ENCODE measurements around the gene MIF.
"Not testable (repeated sequence)": the region's sequence is repeated elsewhere in the genome, so short reads cannot be mapped to it uniquely, and the experiment has no call there.

Gene MIF

DNA sequence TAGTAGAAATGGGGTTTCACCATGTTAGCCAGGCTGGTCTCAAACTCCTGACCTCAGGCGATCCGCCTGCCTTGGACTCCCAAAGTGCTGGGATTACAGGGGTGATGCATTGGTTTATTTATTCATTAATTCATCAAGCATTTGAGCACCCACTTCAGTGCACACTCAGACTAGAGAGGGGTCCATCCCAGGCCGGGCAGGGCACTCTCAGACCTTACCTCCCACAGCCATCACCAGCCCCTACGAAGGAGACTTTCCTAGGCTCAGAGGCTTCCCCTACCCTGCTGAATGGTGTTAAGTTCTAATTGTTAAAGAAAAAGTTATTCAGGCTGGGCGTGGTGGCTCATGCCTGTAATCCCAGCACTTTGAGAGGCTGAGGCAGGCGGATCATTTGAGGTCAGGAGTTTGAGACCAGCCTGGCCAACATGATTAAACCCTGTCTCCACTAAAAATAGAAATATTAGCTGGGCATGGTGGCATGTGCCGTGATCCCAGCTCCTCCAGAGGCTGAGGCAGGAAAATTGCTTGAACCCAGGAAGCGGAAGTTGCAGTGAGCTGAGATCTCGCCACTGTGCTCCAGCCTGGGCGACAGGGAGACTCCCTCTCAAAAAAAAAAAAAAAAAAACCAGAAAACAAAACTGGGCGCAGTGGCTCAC is 29.6 kb upstream of the MIF start:
- H3K27ac ChIP-seq (ENCODE audit: low read depth, low read length): not testable (repeated sequence)
- no CpG with 5 or more reads among the region's 11 CpGs for WGBS (ENCODE audit: extremely low coverage, insufficient coverage, low lambda C conversion rate)

DNA sequence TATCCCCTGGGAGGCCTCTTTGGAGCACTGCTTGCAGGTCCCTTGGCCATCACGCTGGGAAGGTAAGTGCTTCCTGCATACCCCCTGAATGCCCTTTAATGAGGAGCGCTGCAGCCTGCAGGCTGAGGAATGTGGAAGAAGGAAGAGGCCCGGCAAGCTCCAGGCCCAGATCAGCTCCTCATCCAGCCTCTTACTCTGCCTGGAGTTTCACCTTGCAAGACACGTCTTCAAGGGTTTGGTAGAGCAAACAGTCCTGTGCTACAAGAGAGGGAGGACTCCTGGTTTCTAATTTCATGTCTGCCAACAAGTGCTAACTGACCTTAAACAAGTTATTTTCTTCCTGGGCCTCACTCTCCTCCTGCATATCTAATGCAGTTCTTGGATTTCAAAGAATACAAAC is 25.6 kb upstream of the MIF start:
- no peak overlapping the region for H2BK5ac ChIP-seq (ENCODE audit: low read length)
- no peak overlapping the region for H2BK120ac ChIP-seq (ENCODE audit: low read depth, low read length)
- H2AK5ac ChIP-seq (ENCODE audit: low read length): no peak overlapping the region
- H3K4me3 ChIP-seq (ENCODE audit: low read length): no peak overlapping the region
- no peak overlapping the region for H3K9ac ChIP-seq (ENCODE audit: low read length)
- H4K5ac ChIP-seq (ENCODE audit: low read length): no peak overlapping the region
- no peaks in the 10 kb centered on the region for H3K79me1 ChIP-seq (ENCODE audit: low read length)
- no peak overlapping the region for H2BK15ac ChIP-seq (replicated peaks; ENCODE audit: low read depth)
- no peak overlapping the region for H3K18ac ChIP-seq (ENCODE audit: low read length)
- WGBS (ENCODE audit: extremely low coverage, insufficient coverage, low lambda C conversion rate): no CpG with 5 or more reads among the region's 4 CpGs
- no peaks in the 10 kb centered on the region for H3K27me3 ChIP-seq (ENCODE audit: insufficient read depth, low read length, poor library complexity)
- H3K79me2 ChIP-seq (ENCODE audit: control insufficient read depth, insufficient read depth, low read length): no peaks in the 10 kb centered on the region
- no peak overlapping the region for H4K8ac ChIP-seq (ENCODE audit: low read depth, low read length)
- no peak overlapping the region for H3K27ac ChIP-seq (ENCODE audit: low read depth, low read length)
- H3K36me3 ChIP-seq (ENCODE audit: control insufficient read depth, insufficient read depth, low read length): peaks cover 2% of the 10 kb centered on the region
- H3K4me1 ChIP-seq (ENCODE audit: control insufficient read depth, low read depth, low read length): no peaks in the 10 kb centered on the region
- no peak overlapping the region for H3K56ac ChIP-seq (ENCODE audit: low read length)
- H3K23ac ChIP-seq (ENCODE audit: low read length): no peak overlapping the region
- DNase-seq: no peak
- H3K4me2 ChIP-seq (ENCODE audit: low read length): no peak overlapping the region
- no peak overlapping the region for H3K4ac ChIP-seq (ENCODE audit: low read depth, low read length)

More for the DNA sequence above, 29.6 kb upstream of the MIF start:
- not testable (repeated sequence) for H3K4ac ChIP-seq (ENCODE audit: low read depth, low read length); H2AK5ac ChIP-seq (ENCODE audit: low read length); H4K5ac ChIP-seq (ENCODE audit: low read length); H3K4me3 ChIP-seq (ENCODE audit: low read length); H2BK5ac ChIP-seq (ENCODE audit: low read length); H3K36me3 ChIP-seq (ENCODE audit: control insufficient read depth, insufficient read depth, low read length); H3K18ac ChIP-seq (ENCODE audit: low read length); H3K23ac ChIP-seq (ENCODE audit: low read length); H3K4me1 ChIP-seq (ENCODE audit: control insufficient read depth, low read depth, low read length); H2BK120ac ChIP-seq (ENCODE audit: low read depth, low read length); H3K27me3 ChIP-seq (ENCODE audit: insufficient read depth, low read length, poor library complexity); H3K79me2 ChIP-seq (ENCODE audit: control insufficient read depth, insufficient read depth, low read length); H3K79me1 ChIP-seq (ENCODE audit: low read length); DNase-seq; H3K4me2 ChIP-seq (ENCODE audit: low read length); H4K8ac ChIP-seq (ENCODE audit: low read depth, low read length); H3K56ac ChIP-seq (ENCODE audit: low read length); H2BK15ac ChIP-seq (replicated peaks; ENCODE audit: low read depth); H3K9ac ChIP-seq (ENCODE audit: low read length)

DNA sequence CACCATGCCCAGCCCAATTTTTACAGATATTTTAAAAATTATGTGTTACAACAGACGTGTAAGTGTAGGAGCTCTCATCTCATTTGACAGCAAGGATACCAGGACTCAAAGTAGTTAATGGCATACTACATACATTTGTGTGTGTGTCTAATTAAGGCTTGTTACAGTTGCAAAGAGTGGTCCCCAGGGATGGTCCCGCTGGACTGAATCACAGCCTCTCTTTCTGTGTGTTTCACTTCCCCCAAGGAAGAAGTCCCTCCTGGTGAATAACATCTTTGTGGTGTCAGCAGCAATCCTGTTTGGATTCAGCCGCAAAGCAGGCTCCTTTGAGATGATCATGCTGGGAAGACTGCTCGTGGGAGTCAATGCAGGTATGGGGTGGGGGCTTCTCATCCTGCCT is 19.3 kb upstream of the MIF start:
- Histone ChIP-seq H3K56ac (ENCODE audit: low read length) (no peak overlapping the region), H3K4me1 (ENCODE audit: control insufficient read depth, low read depth, low read length) (no peaks in the 10 kb centered on the region), H3K18ac (ENCODE audit: low read length) (no peak overlapping the region), H3K27me3 (ENCODE audit: insufficient read depth, low read length, poor library complexity) (no peaks in the 10 kb centered on the region), H4K8ac (ENCODE audit: low read depth, low read length) (no peak overlapping the region), H2AK5ac (ENCODE audit: low read length) (no peak overlapping the region), H2BK5ac (ENCODE audit: low read length) (no peak overlapping the region), H3K36me3 (ENCODE audit: control insufficient read depth, insufficient read depth, low read length) (no peaks in the 10 kb centered on the region), H3K4ac (ENCODE audit: low read depth, low read length) (no peak overlapping the region), H3K4me3 (ENCODE audit: low read length) (no peak overlapping the region), H3K79me2 (ENCODE audit: control insufficient read depth, insufficient read depth, low read length) (no peaks in the 10 kb centered on the region), H3K9ac (ENCODE audit: low read length) (no peak overlapping the region), H3K27ac (ENCODE audit: low read depth, low read length) (no peak overlapping the region), H2BK120ac (ENCODE audit: low read depth, low read length) (no peak overlapping the region), H2BK15ac (replicated peaks; ENCODE audit: low read depth) (no peak overlapping the region), H3K4me2 (ENCODE audit: low read length) (no peak overlapping the region), H3K23ac (ENCODE audit: low read length) (no peak overlapping the region), H3K79me1 (ENCODE audit: low read length) (no peaks in the 10 kb centered on the region), H4K5ac (ENCODE audit: low read length) (no peak overlapping the region)
- no CpG with 5 or more reads among the region's 4 CpGs for WGBS (ENCODE audit: extremely low coverage, insufficient coverage, low lambda C conversion rate)
- DNase-seq: no peak

DNA sequence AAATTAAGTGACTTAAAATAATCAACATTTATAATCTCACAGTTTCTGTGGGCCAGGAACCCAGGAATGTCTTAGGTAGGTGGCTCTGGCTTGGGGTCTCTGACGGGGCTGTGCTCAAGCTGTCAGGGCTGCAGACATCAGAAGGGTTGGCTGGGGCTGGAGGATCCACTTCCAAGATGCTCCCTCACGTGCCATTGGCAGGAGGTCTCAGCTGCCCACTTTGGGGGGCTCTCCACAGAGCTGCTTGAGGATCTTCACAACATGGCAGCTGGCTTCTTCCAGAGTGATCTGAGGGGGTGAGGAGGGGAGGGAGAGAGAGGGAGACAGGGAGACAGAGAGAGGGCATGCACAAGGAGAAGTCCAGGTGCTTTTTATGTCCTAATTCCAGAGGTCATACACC is 18.4 kb upstream of the MIF start:
- no peak overlapping the region for H3K4ac ChIP-seq (ENCODE audit: low read depth, low read length)
- no peak overlapping the region for H2AK5ac ChIP-seq (ENCODE audit: low read length)
- no peaks in the 10 kb centered on the region for H3K36me3 ChIP-seq (ENCODE audit: control insufficient read depth, insufficient read depth, low read length)
- H3K79me1 ChIP-seq (ENCODE audit: low read length): no peaks in the 10 kb centered on the region
- no peak overlapping the region for H3K4me3 ChIP-seq (ENCODE audit: low read length)
- no peaks in the 10 kb centered on the region for H3K4me1 ChIP-seq (ENCODE audit: control insufficient read depth, low read depth, low read length)
- DNase-seq: no peak
- H2BK120ac ChIP-seq (ENCODE audit: low read depth, low read length): no peak overlapping the region
- H4K5ac ChIP-seq (ENCODE audit: low read length): no peak overlapping the region
- H4K8ac ChIP-seq (ENCODE audit: low read depth, low read length): no peak overlapping the region
- no peak overlapping the region for H3K27ac ChIP-seq (ENCODE audit: low read depth, low read length)
- H3K79me2 ChIP-seq (ENCODE audit: control insufficient read depth, insufficient read depth, low read length): no peaks in the 10 kb centered on the region
- no peak overlapping the region for H2BK15ac ChIP-seq (replicated peaks; ENCODE audit: low read depth)
- H2BK5ac ChIP-seq (ENCODE audit: low read length): no peak overlapping the region
- H3K18ac ChIP-seq (ENCODE audit: low read length): no peak overlapping the region
- H3K56ac ChIP-seq (ENCODE audit: low read length): no peak overlapping the region
- no peak overlapping the region for H3K4me2 ChIP-seq (ENCODE audit: low read length)
- H3K27me3 ChIP-seq (ENCODE audit: insufficient read depth, low read length, poor library complexity): no peaks in the 10 kb centered on the region
- no CpG with 5 or more reads among the region's 2 CpGs for WGBS (ENCODE audit: extremely low coverage, insufficient coverage, low lambda C conversion rate)
- no peak overlapping the region for H3K23ac ChIP-seq (ENCODE audit: low read length)
- H3K9ac ChIP-seq (ENCODE audit: low read length): no peak overlapping the region

DNA sequence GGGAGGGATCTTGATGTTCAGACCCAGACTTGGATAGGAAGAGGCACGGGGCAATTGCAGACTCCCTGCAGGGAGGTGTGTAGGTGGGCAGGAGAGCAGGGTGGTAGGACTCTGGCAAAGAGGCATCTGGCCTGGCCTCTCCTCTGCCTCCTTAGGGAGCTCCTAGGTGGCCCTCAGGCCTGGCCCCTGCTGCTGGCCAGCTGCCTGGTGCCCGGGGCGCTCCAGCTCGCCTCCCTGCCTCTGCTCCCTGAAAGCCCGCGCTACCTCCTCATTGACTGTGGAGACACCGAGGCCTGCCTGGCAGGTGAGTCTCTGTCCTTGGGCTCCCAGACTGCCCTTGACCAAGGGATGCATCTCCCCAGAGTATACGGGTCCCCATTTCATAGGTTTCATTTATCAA is 16.6 kb upstream of the MIF start:
- H3K79me2 ChIP-seq (ENCODE audit: control insufficient read depth, insufficient read depth, low read length): no peaks in the 10 kb centered on the region
- H3K27me3 ChIP-seq (ENCODE audit: insufficient read depth, low read length, poor library complexity): no peaks in the 10 kb centered on the region
- no peak overlapping the region for H3K4ac ChIP-seq (ENCODE audit: low read depth, low read length)
- H3K23ac ChIP-seq (ENCODE audit: low read length): no peak overlapping the region
- H2AK5ac ChIP-seq (ENCODE audit: low read length): no peak overlapping the region
- H4K5ac ChIP-seq (ENCODE audit: low read length): no peak overlapping the region
- H3K18ac ChIP-seq (ENCODE audit: low read length): no peak overlapping the region
- H3K36me3 ChIP-seq (ENCODE audit: control insufficient read depth, insufficient read depth, low read length): no peaks in the 10 kb centered on the region
- no peak overlapping the region for H3K4me3 ChIP-seq (ENCODE audit: low read length)
- DNase-seq: no peak
- no peak overlapping the region for H3K27ac ChIP-seq (ENCODE audit: low read depth, low read length)
- no peak overlapping the region for H2BK5ac ChIP-seq (ENCODE audit: low read length)
- no peak overlapping the region for H4K8ac ChIP-seq (ENCODE audit: low read depth, low read length)
- H3K79me1 ChIP-seq (ENCODE audit: low read length): no peaks in the 10 kb centered on the region
- no peak overlapping the region for H2BK120ac ChIP-seq (ENCODE audit: low read depth, low read length)
- H3K4me2 ChIP-seq (ENCODE audit: low read length): no peak overlapping the region
- no CpG with 5 or more reads among the region's 8 CpGs for WGBS (ENCODE audit: extremely low coverage, insufficient coverage, low lambda C conversion rate)
- no peaks in the 10 kb centered on the region for H3K4me1 ChIP-seq (ENCODE audit: control insufficient read depth, low read depth, low read length)
- no peak overlapping the region for H3K56ac ChIP-seq (ENCODE audit: low read length)
- no peak overlapping the region for H2BK15ac ChIP-seq (replicated peaks; ENCODE audit: low read depth)
- H3K9ac ChIP-seq (ENCODE audit: low read length): no peak overlapping the region

DNA sequence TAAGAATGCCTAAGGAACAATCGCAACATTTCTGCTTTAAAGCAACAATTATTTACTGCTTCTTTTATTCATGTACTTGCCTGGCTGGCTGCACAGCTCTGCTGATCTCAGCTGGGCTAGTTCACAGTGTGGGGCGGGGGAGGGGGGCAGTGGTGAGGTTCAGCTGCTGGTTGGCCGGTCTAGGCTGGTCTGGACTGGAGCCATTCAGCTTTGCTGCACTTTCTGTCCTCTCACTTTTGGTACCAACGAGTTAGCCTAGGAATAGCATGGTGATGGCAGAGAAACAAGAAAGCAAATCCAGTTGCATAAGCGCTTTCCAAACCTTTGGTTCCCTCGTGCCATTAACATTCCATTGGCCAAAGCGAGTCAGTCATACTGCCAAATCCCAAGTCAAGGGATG is 16.0 kb upstream of the MIF start:
- H3K56ac ChIP-seq (ENCODE audit: low read length): no peak overlapping the region
- no peak overlapping the region for H2AK5ac ChIP-seq (ENCODE audit: low read length)
- H4K8ac ChIP-seq (ENCODE audit: low read depth, low read length): no peak overlapping the region
- no peaks in the 10 kb centered on the region for H3K36me3 ChIP-seq (ENCODE audit: control insufficient read depth, insufficient read depth, low read length)
- H3K9ac ChIP-seq (ENCODE audit: low read length): no peak overlapping the region
- DNase-seq: no peak
- H2BK15ac ChIP-seq (replicated peaks; ENCODE audit: low read depth): no peak overlapping the region
- H3K27me3 ChIP-seq (ENCODE audit: insufficient read depth, low read length, poor library complexity): no peaks in the 10 kb centered on the region
- H4K5ac ChIP-seq (ENCODE audit: low read length): no peak overlapping the region
- H3K18ac ChIP-seq (ENCODE audit: low read length): no peak overlapping the region
- no CpG with 5 or more reads among the region's 7 CpGs for WGBS (ENCODE audit: extremely low coverage, insufficient coverage, low lambda C conversion rate)
- H3K79me2 ChIP-seq (ENCODE audit: control insufficient read depth, insufficient read depth, low read length): no peaks in the 10 kb centered on the region
- H3K4me2 ChIP-seq (ENCODE audit: low read length): no peak overlapping the region
- H2BK5ac ChIP-seq (ENCODE audit: low read length): no peak overlapping the region
- no peak overlapping the region for H2BK120ac ChIP-seq (ENCODE audit: low read depth, low read length)
- H3K23ac ChIP-seq (ENCODE audit: low read length): no peak overlapping the region
- no peaks in the 10 kb centered on the region for H3K79me1 ChIP-seq (ENCODE audit: low read length)
- H3K4ac ChIP-seq (ENCODE audit: low read depth, low read length): no peak overlapping the region
- no peak overlapping the region for H3K4me3 ChIP-seq (ENCODE audit: low read length)
- no peak overlapping the region for H3K27ac ChIP-seq (ENCODE audit: low read depth, low read length)
- no peaks in the 10 kb centered on the region for H3K4me1 ChIP-seq (ENCODE audit: control insufficient read depth, low read depth, low read length)
